GM12801 (cell line): ENCODE data around the gene MFSD6L.

Source experiments
- CTCF ChIP-seq: IDR thresholded peaks from one replicate; pipeline ENCODE4 v1.5.1; 2011; ENCODE audit warnings: control low read depth; ENCODE audit not compliant: insufficient read length; ENCODE audit errors: extremely low read depth

The MFSD6L gene

GRCh38 chr17:8831234-8831849, 32.2 kb upstream of the MFSD6L start:
- no peak for TF ChIP-seq CTCF

- no peak for TF ChIP-seq CTCF
Observed at GRCh38 chr17:8830141-8830540, 31.0 kb upstream of the MFSD6L start.

GRCh38 chr17:8829036-8829941, 30.1 kb upstream of the MFSD6L start:
- no peak for TF ChIP-seq CTCF

GRCh38 chr17:8828517-8828875, 29.3 kb upstream of the MFSD6L start:
- TF ChIP-seq CTCF, result no peak

- TF ChIP-seq CTCF, result no peak
Observed at GRCh38 chr17:8826808-8827435, 27.8 kb upstream of the MFSD6L start.

- no peak for TF ChIP-seq CTCF
Observed at GRCh38 chr17:8825802-8826201, 26.6 kb upstream of the MFSD6L start.

GRCh38 chr17:8823279-8823678, 24.1 kb upstream of the MFSD6L start:
- no peak for TF ChIP-seq CTCF
